Endothelial cell (in vitro differentiated cells): ENCODE data around the gene HECTD3. TPM values are rescaled to one million over a fixed set of nuclear protein-coding genes. Genes with fewer than 3 reads are reported as not detected.
A peak's percentile ranks its signal among the peaks of the same experiment; 100 is the strongest.
"Not testable (repeated sequence)": the region's sequence is repeated elsewhere in the genome, so short reads cannot be mapped to it uniquely, and the experiment has no call there.

Experiments used
- DNase-seq: peaks from one replicate; pipeline ENCODE4 v3.0.0; 2021; ENCODE audit warnings: low spot score
- H3K27ac Mint-ChIP-seq: one replicate; pipeline ENCODE4 v1.8.0; 2021; ENCODE audit warnings: mixed read lengths, inconsistent platforms; ENCODE audit not compliant: unreplicated experiment
- H3K27me3 Mint-ChIP-seq: one replicate; pipeline ENCODE4 v1.8.0; 2021; ENCODE audit warnings: mild to moderate bottlenecking, moderate library complexity, mixed read lengths, inconsistent platforms; ENCODE audit not compliant: unreplicated experiment
- H3K36me3 Mint-ChIP-seq: one replicate; pipeline ENCODE4 v1.8.0; 2021; ENCODE audit warnings: mild to moderate bottlenecking, low read depth, mixed read lengths, inconsistent platforms; ENCODE audit not compliant: unreplicated experiment
- H3K4me1 Mint-ChIP-seq: one replicate; pipeline ENCODE4 v1.8.0; 2021; ENCODE audit warnings: mild to moderate bottlenecking, mixed read lengths, inconsistent platforms; ENCODE audit not compliant: unreplicated experiment
- H3K4me3 Mint-ChIP-seq: one replicate; pipeline ENCODE4 v1.8.0; 2021; ENCODE audit warnings: mild to moderate bottlenecking, mixed read lengths, inconsistent platforms; ENCODE audit not compliant: unreplicated experiment
- H3K9me3 Mint-ChIP-seq: one replicate; pipeline ENCODE4 v1.8.0; 2021; ENCODE audit warnings: mixed read lengths, inconsistent platforms; ENCODE audit not compliant: unreplicated experiment
- CTCF ChIP-seq: fragments of 200-600 bp; sonication (generic); IDR thresholded peaks from one replicate; pipeline ENCODE4 v1.5.0; 2021; ENCODE audit warnings: antibody characterized with exemption; ENCODE audit not compliant: unreplicated experiment
- total RNA-seq: library from RNA; stranded (reverse); fragmentation: NEBNext Ultra II Directional; extraction: Animal tissue kit (Norgen Biotek cat#: 25700); gene quantifications from one replicate; pipeline ENCODE4 v1.2.1, GENCODE V29; 2021; ENCODE audit not compliant: unreplicated experiment

The HECTD3 gene
- total RNA-seq, 1 donor from 2014 or later = 58.2 TPM

DNA sequence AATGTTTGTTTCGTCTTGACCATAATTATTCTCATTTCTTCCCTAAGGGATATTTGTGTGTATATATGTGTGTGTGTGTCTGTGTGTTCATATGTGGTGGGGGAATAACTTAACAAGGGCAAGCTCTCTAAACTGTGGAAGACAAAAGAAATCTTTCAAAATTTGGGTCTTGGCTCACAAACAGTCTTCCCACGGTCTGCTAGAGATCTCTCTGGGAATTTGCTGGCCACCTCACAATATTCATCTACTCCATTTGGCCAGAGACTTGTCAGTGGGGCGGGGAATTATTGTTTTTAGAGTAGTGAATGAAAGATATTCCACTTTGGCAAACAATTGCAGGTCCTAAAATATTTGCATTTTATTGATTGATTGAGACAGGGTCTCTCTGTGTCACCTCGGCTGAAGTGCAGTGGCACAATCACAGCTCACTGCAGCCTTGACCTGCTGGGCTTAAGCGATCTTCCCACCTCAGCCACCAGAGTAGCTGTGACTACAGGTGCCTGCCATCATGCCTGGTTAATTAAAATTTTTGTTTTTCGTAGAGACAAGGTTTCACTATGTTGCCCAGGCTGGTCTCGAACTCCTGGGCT lies 16.7 kb downstream of the HECTD3 start:
- no peak for TF ChIP-seq CTCF
- peak overlapping the region; percentile 9 for H3K4me3 Mint-ChIP-seq
- no peak overlapping the region for H3K27ac Mint-ChIP-seq

DNA sequence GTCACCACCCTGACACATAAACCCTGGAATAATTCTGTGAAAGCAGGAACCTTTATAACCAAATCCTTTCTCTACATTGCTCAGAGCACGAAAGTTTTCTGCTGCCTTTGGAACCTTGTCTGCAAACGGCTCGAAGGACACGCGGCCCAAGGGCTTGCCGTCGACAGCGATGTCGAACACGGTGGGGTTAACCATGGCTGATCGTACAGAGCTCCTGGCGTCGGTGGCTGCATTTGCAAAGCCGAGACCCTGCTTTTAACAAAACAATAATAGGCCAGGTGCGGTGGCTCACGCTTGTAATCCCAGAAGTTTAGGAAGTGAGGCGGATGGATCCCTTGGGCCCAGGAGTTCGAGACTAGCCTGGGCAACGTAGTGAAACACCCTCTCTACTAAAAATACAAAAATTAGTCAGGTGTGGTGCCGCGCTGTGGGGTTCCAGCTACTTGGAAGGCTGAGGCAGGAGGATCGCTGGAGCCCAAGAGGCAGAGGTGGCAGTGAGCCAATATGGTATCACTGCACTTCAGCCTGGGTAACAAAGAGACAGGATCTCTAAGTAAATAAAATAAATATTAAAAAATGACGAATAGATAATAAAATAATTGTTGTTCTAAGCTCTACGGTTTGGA lies 22.5 kb downstream of the HECTD3 start:
- Mint-ChIP-seq H3K4me1 (peaks cover 12% of the 10 kb centered on the region), H3K9me3 (no peaks in the 10 kb centered on the region), H3K36me3 (no peaks in the 10 kb centered on the region), H3K27me3 (peaks cover 4% of the 10 kb centered on the region), H3K27ac (no peak overlapping the region), H3K4me3 (no peak overlapping the region)
- DNase-seq = no peak
- no peak for TF ChIP-seq CTCF

More for the DNA sequence above, 16.7 kb downstream of the HECTD3 start:
- no peaks in the 10 kb centered on the region for H3K36me3 Mint-ChIP-seq
- no peak for DNase-seq
- H3K27me3 Mint-ChIP-seq = no peaks in the 10 kb centered on the region
- no peaks in the 10 kb centered on the region for H3K9me3 Mint-ChIP-seq
- no peaks in the 10 kb centered on the region for H3K4me1 Mint-ChIP-seq

GRCh38 chr1:44985747-44986359 lies 25.3 kb downstream of the HECTD3 start:
- TF ChIP-seq CTCF = no peak
- no peaks in the 10 kb centered on the region for H3K9me3 Mint-ChIP-seq
- peaks cover 4% of the 10 kb centered on the region for H3K27me3 Mint-ChIP-seq
- no peak for DNase-seq
- peak overlapping the region; percentile 99 for H3K4me3 Mint-ChIP-seq
- H3K4me1 Mint-ChIP-seq = peaks cover 12% of the 10 kb centered on the region
- no peak overlapping the region for H3K27ac Mint-ChIP-seq
- H3K36me3 Mint-ChIP-seq = no peaks in the 10 kb centered on the region

DNA sequence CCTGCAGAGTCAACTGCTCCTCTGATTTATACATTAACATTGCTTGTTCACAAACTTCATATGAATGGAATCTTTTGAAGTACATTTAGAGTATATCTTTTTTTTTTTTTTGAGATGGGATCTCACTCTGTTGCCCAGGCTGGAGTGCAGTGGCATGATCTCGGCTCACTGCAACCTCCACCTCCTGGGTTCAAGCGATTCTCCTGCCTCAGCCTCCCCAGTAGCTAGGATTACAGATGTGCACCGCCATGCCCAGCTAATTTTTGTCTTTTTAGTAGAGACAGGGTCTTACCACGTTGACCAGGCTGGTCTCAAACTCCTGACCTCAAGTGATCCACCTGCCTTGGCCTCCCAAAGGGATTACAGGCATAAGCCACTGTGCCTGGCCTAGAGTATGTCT lies 33.8 kb downstream of the HECTD3 start:
- H3K36me3 Mint-ChIP-seq = peaks cover 23% of the 10 kb centered on the region
- not testable (repeated sequence) for H3K27ac Mint-ChIP-seq, H3K9me3 Mint-ChIP-seq, H3K27me3 Mint-ChIP-seq, DNase-seq, H3K4me1 Mint-ChIP-seq, H3K4me3 Mint-ChIP-seq

DNA sequence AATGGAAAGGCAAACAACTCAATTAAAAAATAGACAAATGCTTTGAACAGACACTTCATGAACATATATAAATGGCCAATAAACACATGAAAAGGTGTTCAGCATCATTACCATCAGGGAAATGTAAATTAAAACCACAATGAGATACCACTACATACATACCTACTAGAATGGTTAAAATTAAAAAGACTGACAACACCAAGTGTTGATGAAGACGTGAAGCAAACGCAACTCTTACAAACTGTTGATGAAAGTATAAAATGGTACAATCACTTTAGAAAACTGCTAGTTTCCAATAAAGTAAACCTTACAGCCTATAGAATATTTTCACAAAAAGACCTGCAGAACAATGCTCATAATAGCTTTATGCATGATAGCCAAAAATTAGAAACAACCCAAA lies 34.9 kb downstream of the HECTD3 start:
- TF ChIP-seq CTCF = no peak
- Mint-ChIP-seq H3K9me3 (no peaks in the 10 kb centered on the region), H3K4me1 (no peaks in the 10 kb centered on the region), H3K4me3 (no peak overlapping the region), H3K27me3 (no peaks in the 10 kb centered on the region), H3K36me3 (peaks cover 23% of the 10 kb centered on the region), H3K27ac (no peak overlapping the region)
- DNase-seq = no peak
